ENCODE data around the gene PBXIP1.

GRCh38 chr1:154913273-154913672, 42.6 kb downstream of the PBXIP1 start:
- TF ChIP-seq CTCF (IDR thresholded peaks at IDR 0.05) (no peak), POLR2A (IDR thresholded peaks at IDR 0.05) (no peak), POLR2AphosphoS5 (IDR thresholded peaks at IDR 0.05) (no peak), EP300 (IDR thresholded peaks at IDR 0.05) (no peak)

Measured in suprapubic skin (tissue), 4 donors.